ENCODE data around the gene CHEK2. TPM values are rescaled to one million over a fixed set of nuclear protein-coding genes. Genes with fewer than 3 reads are reported as not detected.

The CHEK2 gene
- total RNA-seq, 1 experiment from 2014 or later = 61.1 TPM

GRCh38 chr22:28743852-28744251 lies 2.2 kb upstream of the CHEK2 start:
- Histone ChIP-seq H4K91ac (ENCODE audit: insufficient read length, low read depth, low read length) (no peak overlapping the region), H4K5ac (ENCODE audit: insufficient read length, low read depth, low read length) (no peak overlapping the region), H3K4me2 (ENCODE audit: insufficient read depth, insufficient read length, low read length) (no peak overlapping the region), H3K56ac (ENCODE audit: insufficient read length, low read depth, low read length) (no peak overlapping the region), H4K8ac (replicated peaks; ENCODE audit: insufficient read length, low read depth, low read length) (no peak overlapping the region), H3K23me2 (ENCODE audit: insufficient read length, low read depth, low read length, poor library complexity, severe bottlenecking) (peaks cover 12% of the 10 kb centered on the region), H3T11ph (ENCODE audit: low read length) (no peak overlapping the region), H2BK5ac (ENCODE audit: insufficient read length, low read length) (no peak overlapping the region), H2BK12ac (ENCODE audit: insufficient read length, low read depth, low read length) (no peak overlapping the region), H3K79me2 (ENCODE audit: insufficient read depth, low read length) (peaks cover 5% of the 10 kb centered on the region; the same call in 1 of the 2 replicates), H2BK20ac (ENCODE audit: low read depth, low read length, poor library complexity, severe bottlenecking) (no peak overlapping the region), H2BK15ac (ENCODE audit: low read depth, low read length) (no peak overlapping the region), H3K4me1 (ENCODE audit: insufficient read depth, low read length) (peaks cover 2% of the 10 kb centered on the region; the same call in 1 of the 2 replicates), H4K20me1 (ENCODE audit: control insufficient read depth, insufficient read depth, insufficient read length) (no peaks in the 10 kb centered on the region), H2AFZ (ENCODE audit: low read length) (no peak overlapping the region), H3K23ac (ENCODE audit: insufficient read length, low read depth, low read length) (no peak overlapping the region), H3K79me1 (ENCODE audit: insufficient read depth, low read depth, low read length, poor library complexity, severe bottlenecking) (no peaks in the 10 kb centered on the region), H3K9me3 (ENCODE audit: control insufficient read depth, low read depth, low read length) (no peaks in the 10 kb centered on the region), H3K4ac (ENCODE audit: low read depth, low read length) (no peak overlapping the region), H3K27ac (ENCODE audit: insufficient read length, low read depth, low read length) (no peak overlapping the region), H2AK5ac (ENCODE audit: insufficient read length, low read length) (no peak overlapping the region), H3K9ac (ENCODE audit: extremely low read depth, insufficient read length, low read length) (no peak overlapping the region), H2BK120ac (ENCODE audit: low read depth, low read length, poor library complexity, severe bottlenecking) (no peak overlapping the region), H3K14ac (ENCODE audit: insufficient read depth, low read length) (no peak overlapping the region), H3K18ac (ENCODE audit: insufficient read length, low read depth, low read length) (no peak overlapping the region), H3K27me3 (ENCODE audit: insufficient read depth, low read length) (no peaks in the 10 kb centered on the region)
- Mint-ChIP-seq H3K36me3 (ENCODE audit: insufficient read depth in 1 of 3, low read depth in 3 of 3) (peaks cover 40 to 57% (median 54%) of the 10 kb centered on the region in 3 experiments; a peak in 6 of 7 replicates), H3K27ac (no peak overlapping the region), H3K4me3 (peak overlapping the region; percentile 79 to 91; a peak in 1 of 5 replicates), H3K9me3 (no peaks in the 10 kb centered on the region), H3K4me1 (peaks cover 16 to 18% of the 10 kb centered on the region in 2 experiments), H3K27me3 (ENCODE audit: low read depth) (no peaks in the 10 kb centered on the region)
- DNase-seq = no peak
- no CpG with 5 or more reads among the region's 3 CpGs for WGBS (ENCODE audit: extremely low coverage, insufficient read length, low lambda C conversion rate)
- no peak for TF ChIP-seq CTCF (conservative IDR thresholded peaks at IDR 0.05)

Measured in H9 (cell line).